HG02885 (cell line): ENCODE results near the gene RPL14.

Experiments
- ATAC-seq: cut with Tn5 transposase; IDR thresholded peaks from one replicate; pipeline ENCODE4 v1.9.1; 2021; ENCODE audit warnings: mild to moderate bottlenecking; ENCODE audit not compliant: unreplicated experiment, poor library complexity

The RPL14 gene

DNA sequence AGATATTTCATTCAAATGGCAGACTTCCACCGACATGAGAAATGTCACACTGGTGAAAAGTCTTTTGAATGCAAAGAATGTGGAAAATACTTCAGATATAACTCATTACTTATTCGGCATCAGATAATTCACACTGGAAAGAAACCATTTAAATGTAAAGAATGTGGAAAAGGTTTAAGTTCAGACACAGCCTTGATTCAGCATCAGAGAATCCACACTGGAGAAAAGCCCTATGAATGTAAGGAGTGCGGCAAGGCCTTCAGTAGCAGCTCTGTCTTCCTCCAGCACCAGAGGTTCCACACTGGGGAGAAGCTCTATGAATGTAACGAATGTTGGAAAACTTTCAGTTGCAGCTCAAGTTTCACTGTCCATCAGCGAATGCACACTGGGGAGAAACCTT lies 59.1 kb downstream of the RPL14 start:
- ATAC-seq: no peak

DNA sequence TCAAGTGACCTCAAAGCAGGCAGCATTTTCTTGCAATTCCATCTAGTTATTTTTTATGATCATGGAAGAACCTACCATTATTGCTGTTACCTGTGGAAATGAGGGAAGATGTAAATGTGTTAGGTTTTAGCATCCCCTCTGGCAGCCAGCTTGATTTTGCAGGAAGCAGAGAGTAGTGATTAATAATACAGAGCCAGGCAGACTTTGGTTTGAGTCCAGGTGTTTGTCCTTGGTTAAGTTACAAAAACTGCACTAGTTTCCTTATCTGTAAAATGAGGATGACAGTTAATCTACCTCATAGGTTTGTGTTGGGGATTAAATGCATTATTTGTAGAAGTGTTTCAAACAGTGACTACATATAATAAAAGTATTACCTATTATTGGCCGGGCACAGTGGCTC lies 60.9 kb downstream of the RPL14 start:
- ATAC-seq: no peak
